HG02870 (cell line): ENCODE measurements around the gene KLB.
"Not testable (repeated sequence)": the region's sequence is repeated elsewhere in the genome, so short reads cannot be mapped to it uniquely, and the experiment has no call there.

ENCODE experiments used
- ATAC-seq: cut with Tn5 transposase; IDR thresholded peaks from one replicate; pipeline ENCODE4 v1.9.1; 2021; ENCODE audit warnings: mild to moderate bottlenecking, moderate library complexity; ENCODE audit not compliant: unreplicated experiment

Gene KLB

GRCh38 chr4:39406763-39407583, at the start of gene KLB:
TSS of gene KLB (plus strand) at chr4:39406930. CDS start at chr4:39406950, 20 bp downstream.
- ATAC-seq = no peak

GRCh38 chr4:39357002-39357401, 49.7 kb upstream of the KLB start:
- no peak for ATAC-seq

DNA sequence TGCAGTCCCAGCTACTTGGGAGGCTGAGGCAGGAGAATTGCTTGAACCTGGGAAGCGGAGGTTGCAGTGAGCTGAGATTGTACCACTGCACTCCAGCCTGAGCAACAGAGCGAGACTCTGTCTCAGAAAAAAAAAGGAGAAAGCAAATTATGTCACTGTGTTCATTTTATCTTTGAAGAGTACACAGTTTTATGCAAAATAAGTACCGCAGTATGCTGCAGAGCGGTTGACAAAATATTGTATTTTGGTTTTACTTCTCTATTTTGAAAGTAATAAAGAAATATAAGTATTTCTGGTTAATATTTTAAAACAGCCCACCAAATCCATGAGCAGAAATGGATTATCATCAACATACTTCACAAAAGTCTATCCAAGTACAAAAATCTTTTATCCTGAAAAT, 46.1 kb upstream of the KLB start:
- ATAC-seq = peak; percentile 53

GRCh38 chr4:39362827-39363226, 43.9 kb upstream of the KLB start:
- ATAC-seq = no peak

GRCh38 chr4:39363773-39364393, 42.8 kb upstream of the KLB start:
- ATAC-seq = no peak

DNA sequence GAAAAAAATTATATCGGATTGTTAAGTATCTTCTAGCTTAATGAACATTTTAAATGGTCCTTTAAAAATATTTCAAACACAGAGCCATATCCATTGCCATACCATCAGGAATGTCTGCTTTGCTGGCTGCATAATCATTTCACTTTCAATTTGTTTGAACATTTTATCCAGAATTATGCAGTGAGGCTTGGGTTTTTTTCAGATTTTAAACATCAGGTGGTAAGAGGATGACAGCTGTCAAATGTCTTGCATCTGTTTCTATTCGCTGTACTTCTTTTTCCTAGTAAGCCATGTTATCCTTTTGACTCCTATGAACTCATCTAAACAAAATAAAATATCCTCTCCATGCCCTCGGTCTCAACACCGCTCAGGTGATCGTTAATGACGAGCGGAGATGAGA, 41.4 kb upstream of the KLB start:
- ATAC-seq = no peak

DNA sequence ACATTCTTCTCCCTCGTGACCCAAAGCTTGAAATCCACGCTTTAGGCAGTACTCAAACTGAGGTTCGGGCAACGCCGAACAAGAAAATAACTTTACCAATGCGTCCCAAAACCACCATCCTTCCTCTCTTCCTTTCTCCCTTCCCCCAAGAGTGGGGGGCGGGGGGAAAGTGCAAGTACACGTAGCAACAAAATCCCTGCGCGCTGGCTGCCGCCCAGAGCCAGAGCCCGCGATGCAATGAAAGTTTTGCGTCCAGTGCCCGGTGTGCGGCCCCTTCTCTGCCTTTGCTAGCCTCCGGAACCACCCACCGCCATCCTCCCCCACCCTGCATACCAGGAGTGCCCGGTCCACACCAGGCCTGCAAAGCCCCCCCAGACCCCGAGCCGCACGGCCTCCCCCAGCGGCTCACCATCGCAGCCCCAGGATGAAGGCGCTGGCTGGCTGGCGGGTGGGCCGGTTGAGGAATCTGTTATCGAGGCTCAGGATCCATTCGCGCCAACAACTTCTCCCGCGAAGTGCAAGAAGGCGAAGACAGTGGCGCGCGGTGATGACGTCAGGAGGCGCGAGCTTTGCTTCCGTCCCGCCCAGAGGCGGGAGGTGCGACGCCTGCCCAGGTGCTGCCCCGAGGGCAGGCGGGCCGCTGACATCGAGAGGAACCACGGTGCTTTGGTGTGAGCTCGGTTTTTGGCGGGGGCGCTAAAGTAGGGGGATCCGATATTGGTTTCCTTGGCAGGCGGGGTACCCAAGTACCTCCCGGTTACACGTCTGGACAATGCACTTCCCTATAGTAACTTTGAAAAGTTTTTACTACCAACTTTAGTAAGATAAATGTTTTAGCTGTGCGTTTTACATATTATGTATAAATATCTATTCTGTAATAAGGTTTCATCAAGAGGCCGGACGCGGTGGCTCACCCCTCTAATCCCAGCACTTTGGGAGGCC, 40.6 kb upstream of the KLB start, which contains the start of gene RFC1:
TSS of gene RFC1 (minus strand) at position 533 of the 942 bp plus-strand sequence. CDS start at position 412, 121 bp downstream.
- peak; percentile 79 for ATAC-seq

- ATAC-seq = no peak
Observed at GRCh38 chr4:39367166-39367565, 39.6 kb upstream of the KLB start.

DNA sequence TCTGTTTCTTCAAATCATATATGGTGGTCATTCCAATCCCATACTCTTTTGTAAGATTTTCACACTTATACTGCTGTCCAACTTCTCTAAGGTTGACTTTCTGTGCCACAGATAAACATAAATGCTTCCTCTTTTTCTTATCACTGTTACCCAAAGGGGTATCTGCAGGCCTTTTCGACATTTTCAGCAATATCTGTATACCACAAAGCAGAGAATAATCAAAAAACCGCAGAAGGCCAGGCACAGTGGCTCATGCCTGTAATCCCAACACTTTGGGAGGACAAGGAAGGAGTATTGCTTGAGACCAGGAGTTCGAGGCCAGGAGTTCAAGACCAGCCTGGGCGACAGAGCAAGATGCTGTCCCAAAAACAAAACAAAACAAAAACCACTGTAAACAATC, 37.4 kb upstream of the KLB start:
- no peak for ATAC-seq

- not testable (repeated sequence) for ATAC-seq
Observed at GRCh38 chr4:39371209-39371608, 35.5 kb upstream of the KLB start.

GRCh38 chr4:39375478-39375877, 31.3 kb upstream of the KLB start:
- ATAC-seq = no peak

DNA sequence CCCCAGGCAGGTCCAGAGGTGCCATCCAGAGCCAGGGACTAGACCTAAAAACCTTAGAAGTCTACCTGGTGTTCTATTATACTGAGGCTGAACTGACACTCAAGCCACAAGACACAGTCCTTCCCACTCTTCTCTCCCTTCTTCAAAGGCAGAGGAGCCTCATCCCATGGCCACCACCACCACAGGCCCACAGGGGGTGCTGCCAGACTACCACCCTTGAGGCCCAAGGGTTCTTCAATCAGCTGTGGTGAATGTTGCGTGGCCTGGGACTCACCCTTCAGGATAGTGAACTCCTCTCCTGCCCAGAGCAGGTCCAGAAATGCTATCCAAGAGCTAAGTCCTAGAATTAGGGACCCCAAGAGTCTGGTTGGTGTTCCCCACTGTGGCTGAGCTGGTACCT, 23.0 kb upstream of the KLB start:
- ATAC-seq = no peak

GRCh38 chr4:39384563-39384962, 22.2 kb upstream of the KLB start:
- ATAC-seq = no peak

- ATAC-seq = no peak
Observed at GRCh38 chr4:39390603-39391002, 16.1 kb upstream of the KLB start.

GRCh38 chr4:39394706-39395105, 12.0 kb upstream of the KLB start:
- ATAC-seq = no peak

GRCh38 chr4:39401640-39402039, 5.1 kb upstream of the KLB start:
- ATAC-seq = not testable (repeated sequence)

GRCh38 chr4:39407584-39407885, 805 bp downstream of the KLB start:
- no peak for ATAC-seq

DNA sequence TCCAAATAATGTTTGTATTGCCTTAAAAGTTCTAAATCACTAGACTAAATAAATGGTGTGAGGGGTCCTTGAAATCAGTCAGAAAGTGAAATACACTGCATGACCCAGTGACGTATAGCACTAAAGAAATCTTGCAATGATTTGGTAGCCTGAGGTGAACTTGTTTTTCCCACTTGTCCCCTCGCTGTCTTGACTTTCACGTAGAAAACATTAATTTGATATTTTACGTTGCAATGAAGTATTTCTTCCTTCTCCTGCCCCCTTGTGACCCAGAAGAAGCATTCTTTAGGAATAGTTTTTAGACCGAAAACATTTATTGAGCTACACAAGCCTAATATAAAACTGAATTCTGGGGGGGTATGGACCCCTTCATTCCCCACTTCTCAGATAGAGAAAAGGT, 3.7 kb downstream of the KLB start:
- ATAC-seq = no peak

GRCh38 chr4:39411561-39411960, 4.8 kb downstream of the KLB start:
- ATAC-seq = not testable (repeated sequence)

DNA sequence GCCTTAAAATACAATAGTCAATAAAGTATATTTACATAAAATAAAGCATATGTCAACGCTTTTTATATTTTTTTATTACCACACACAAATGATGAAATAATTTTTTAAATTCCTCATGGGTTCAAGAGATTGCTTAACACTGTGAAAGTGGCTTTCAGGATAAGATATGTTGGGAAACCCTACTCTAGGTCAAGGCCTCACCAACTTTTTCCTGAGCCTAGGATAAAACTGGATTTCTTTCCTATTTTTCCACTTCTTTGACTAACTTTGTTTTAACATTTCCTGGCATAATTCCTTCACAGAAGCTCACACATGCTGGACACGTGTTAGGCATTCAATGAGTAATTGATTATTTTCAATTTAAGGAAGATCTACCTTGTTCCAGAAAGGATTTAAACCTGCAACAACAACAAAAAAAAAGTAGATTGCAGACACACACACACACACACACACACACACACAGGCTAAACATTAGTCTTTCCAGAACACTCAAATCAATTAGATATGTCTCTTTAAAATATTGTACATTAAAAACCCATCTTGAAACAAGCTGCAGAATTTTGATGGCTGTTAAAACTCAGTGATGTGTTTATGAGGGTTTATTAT, 9.1 kb downstream of the KLB start:
- no peak for ATAC-seq

- no peak for ATAC-seq
Observed at GRCh38 chr4:39422247-39422646, 15.5 kb downstream of the KLB start.
